HL-60 (cell line): ENCODE measurements around the gene ASF1B.
A peak's percentile ranks its signal among the peaks of the same experiment; 100 is the strongest.

Experiments
- DNase-seq, 2 experiments: peaks; one replicate each; pipeline ENCODE4 v3.0.0-alpha.2; 2010 to 2020; ENCODE audit warnings: low read depth in 1 of 2, low spot score in 1 of 2
- H3K27ac ChIP-seq: fragments of 250-450 bp; sonication (Bioruptor Pico); replicated peaks from 2 replicates; pipeline ENCODE4 v1.5.1; 2020; ENCODE audit warnings: mild to moderate bottlenecking, moderate library complexity
- H3K27me3 ChIP-seq: fragments of 250-450 bp; sonication (Bioruptor Pico); 2 replicates; pipeline ENCODE4 v1.5.1; 2021; ENCODE audit warnings: mild to moderate bottlenecking, moderate library complexity; ENCODE audit not compliant: insufficient read depth, poor library complexity, severe bottlenecking
- H3K4me3 ChIP-seq: replicated peaks from 2 replicates; pipeline ENCODE4 v1.5.1; 2011; ENCODE audit warnings: mild to moderate bottlenecking, control low read depth, low read length; ENCODE audit not compliant: insufficient read depth
- CTCF ChIP-seq: IDR thresholded peaks from one replicate; pipeline ENCODE4 v1.5.1; 2011; ENCODE audit warnings: low read length, control low read depth, inconsistent platforms; ENCODE audit not compliant: insufficient read depth
- GABPA ChIP-seq: IDR thresholded peaks from 2 replicates; pipeline ENCODE4 v1.6.1; 2012; ENCODE audit warnings: low read depth
- POLR2AphosphoS5 ChIP-seq: IDR thresholded peaks from 2 replicates; pipeline ENCODE4 v1.6.1; 2012; ENCODE audit warnings: low read depth
- SPI1 ChIP-seq: IDR thresholded peaks from 2 replicates; pipeline ENCODE4 v1.6.1; 2012; ENCODE audit warnings: low read depth, mild to moderate bottlenecking, borderline replicate concordance
- TF ChIP-seq, protein P1 (sequence below): IDR thresholded peaks from 2 replicates; pipeline ENCODE4 v1.6.1; 2012; ENCODE audit warnings: low read depth; ENCODE audit not compliant: insufficient replicate concordance

ASF1B gene

DNA sequence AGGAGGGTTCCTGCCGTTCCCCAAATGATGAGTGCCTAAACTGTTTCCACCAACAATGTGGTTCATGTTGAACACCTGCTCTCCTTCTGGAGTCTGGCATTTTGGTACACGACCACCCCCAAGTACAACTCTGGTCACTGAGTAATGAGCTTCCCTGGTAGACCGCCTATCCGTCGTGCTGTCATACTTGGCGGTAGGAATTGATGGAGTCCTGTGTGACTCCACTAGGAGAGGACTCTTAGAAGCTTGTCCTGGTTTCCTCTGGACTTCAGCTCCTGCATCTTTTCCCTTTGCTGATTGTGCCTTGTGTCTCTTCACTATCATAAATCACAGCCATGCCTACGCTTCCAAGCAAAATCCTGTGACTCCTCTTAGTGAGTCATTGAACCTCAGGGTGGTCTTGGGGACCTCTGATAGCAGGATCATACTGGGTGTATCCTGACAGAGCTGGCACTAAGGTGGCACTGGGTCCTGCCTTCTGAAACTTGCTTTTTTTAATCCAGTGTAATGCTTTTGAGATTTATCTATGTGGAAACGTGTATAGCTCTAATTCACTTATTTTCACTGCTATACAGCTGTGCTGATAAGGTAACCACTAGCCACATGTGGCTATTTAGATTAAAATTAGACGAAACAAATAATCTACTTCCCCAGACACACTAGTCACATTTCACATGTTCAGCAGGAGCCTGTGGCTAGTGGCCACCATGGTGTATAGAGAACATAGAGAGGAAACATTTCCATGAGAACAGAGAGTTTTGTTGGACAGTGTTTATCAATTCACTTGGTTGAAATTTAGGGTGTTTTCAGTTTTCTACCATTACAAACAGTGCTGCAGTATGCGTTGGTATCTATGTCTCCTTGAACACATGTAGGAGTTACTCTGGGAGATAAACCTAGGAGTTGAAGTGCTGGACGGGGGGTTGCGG is 6.1 kb upstream of the ASF1B start:
- no peak for TF ChIP-seq POLR2AphosphoS5
- TF ChIP-seq CTCF = no peak
- TF ChIP-seq SPI1 = no peak
- TF ChIP-seq, protein P1, sequence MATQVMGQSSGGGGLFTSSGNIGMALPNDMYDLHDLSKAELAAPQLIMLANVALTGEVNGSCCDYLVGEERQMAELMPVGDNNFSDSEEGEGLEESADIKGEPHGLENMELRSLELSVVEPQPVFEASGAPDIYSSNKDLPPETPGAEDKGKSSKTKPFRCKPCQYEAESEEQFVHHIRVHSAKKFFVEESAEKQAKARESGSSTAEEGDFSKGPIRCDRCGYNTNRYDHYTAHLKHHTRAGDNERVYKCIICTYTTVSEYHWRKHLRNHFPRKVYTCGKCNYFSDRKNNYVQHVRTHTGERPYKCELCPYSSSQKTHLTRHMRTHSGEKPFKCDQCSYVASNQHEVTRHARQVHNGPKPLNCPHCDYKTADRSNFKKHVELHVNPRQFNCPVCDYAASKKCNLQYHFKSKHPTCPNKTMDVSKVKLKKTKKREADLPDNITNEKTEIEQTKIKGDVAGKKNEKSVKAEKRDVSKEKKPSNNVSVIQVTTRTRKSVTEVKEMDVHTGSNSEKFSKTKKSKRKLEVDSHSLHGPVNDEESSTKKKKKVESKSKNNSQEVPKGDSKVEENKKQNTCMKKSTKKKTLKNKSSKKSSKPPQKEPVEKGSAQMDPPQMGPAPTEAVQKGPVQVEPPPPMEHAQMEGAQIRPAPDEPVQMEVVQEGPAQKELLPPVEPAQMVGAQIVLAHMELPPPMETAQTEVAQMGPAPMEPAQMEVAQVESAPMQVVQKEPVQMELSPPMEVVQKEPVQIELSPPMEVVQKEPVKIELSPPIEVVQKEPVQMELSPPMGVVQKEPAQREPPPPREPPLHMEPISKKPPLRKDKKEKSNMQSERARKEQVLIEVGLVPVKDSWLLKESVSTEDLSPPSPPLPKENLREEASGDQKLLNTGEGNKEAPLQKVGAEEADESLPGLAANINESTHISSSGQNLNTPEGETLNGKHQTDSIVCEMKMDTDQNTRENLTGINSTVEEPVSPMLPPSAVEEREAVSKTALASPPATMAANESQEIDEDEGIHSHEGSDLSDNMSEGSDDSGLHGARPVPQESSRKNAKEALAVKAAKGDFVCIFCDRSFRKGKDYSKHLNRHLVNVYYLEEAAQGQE = no peak
- TF ChIP-seq GABPA = no peak

DNA sequence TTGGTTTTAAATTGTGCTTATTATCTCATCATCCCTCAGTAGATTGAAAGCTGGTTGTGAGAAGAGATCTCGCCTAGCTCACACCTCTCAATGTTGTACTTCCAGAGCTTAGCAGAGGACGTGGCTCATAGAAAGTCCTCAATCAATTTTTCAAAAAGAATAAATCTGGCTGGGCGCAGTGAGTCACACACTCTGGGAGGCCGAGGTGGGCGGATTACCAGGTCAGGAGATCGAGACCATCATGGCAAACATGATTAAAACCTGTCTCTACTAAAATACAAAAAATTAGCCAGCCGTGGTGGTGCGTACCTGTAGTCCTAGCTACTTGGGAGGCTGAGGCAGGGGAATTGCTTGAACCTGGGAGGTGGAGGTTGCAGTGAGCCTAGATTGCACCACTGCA is 4.7 kb upstream of the ASF1B start:
- no peak overlapping the region for H3K27ac ChIP-seq
- DNase-seq = no peak
- TF ChIP-seq CTCF (no peak), GABPA (no peak), SPI1 (no peak), POLR2AphosphoS5 (no peak)
- TF ChIP-seq, protein P1 = no peak
- no peaks in the 10 kb centered on the region for H3K27me3 ChIP-seq
- H3K4me3 ChIP-seq = no peak overlapping the region

More for the DNA sequence above, 6.1 kb upstream of the ASF1B start:
- Histone ChIP-seq H3K4me3 (no peak overlapping the region), H3K27ac (no peak overlapping the region), H3K27me3 (no peaks in the 10 kb centered on the region)
- DNase-seq = no peak

DNA sequence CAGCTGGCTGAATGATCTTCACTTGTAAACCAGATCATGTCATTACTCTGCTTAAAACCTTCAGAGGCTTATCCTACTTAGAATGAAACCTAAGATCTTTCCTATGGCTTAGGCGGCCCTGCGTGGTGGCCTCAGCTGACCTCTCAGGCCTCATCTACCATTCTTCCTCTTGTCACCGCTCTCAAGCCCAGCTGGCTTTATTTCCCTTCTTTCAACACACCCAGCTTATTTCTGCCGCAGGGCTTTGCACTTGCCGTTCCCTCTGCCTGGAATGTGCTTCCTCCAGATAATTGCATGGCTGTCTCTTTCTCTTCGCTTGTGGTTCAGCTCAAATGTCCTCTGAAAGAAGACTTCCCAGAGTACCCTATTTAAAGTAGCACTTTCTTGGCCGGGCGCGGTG is 3.6 kb upstream of the ASF1B start:
- Histone ChIP-seq H3K4me3 (no peak overlapping the region), H3K27ac (0 out of 2 replicates have a peak overlapping the region, but pooled peaks have one; percentile 20), H3K27me3 (no peaks in the 10 kb centered on the region)
- DNase-seq = peak; percentile 48 to 79
- TF ChIP-seq, protein P1 = no peak
- TF ChIP-seq GABPA (no peak), POLR2AphosphoS5 (peak; percentile 72; the same call in 1 of the 2 replicates), CTCF (no peak), SPI1 (no peak)
